Osteoblast (primary cell): Measurements from ENCODE around the gene HOXA9. TPM values are rescaled to one million over a fixed set of nuclear protein-coding genes. Genes with fewer than 3 reads are reported as not detected.

Source experiments
- DNase-seq: peaks from one replicate; pipeline ENCODE4 v3.0.0; 2011; ENCODE audit warnings: low spot score, mixed read lengths; ENCODE audit not compliant: insufficient read length; ENCODE audit errors: missing footprints
- H2AFZ ChIP-seq: 2 replicates; pipeline ENCODE4 v1.6.0; 2011; ENCODE audit warnings: mild to moderate bottlenecking, low read length
- H3K27ac ChIP-seq: 2 replicates; pipeline ENCODE4 v1.5.1; 2011; ENCODE audit warnings: mild to moderate bottlenecking, low read depth, low read length, moderate library complexity
- H3K27me3 ChIP-seq: 2 replicates; pipeline ENCODE4 v1.6.0; 2012; ENCODE audit warnings: mild to moderate bottlenecking, control low read depth, inconsistent platforms, low read length, moderate library complexity; ENCODE audit not compliant: insufficient read depth
- H3K36me3 ChIP-seq: 2 replicates; pipeline ENCODE4 v1.5.1; 2011; ENCODE audit warnings: mild to moderate bottlenecking, low read length, control low read depth, moderate library complexity; ENCODE audit not compliant: insufficient read depth
- H3K4me1 ChIP-seq: 2 replicates; pipeline ENCODE4 v1.5.1; 2011; ENCODE audit warnings: mild to moderate bottlenecking, low read length, control low read depth, moderate library complexity; ENCODE audit not compliant: insufficient read depth
- H3K4me2 ChIP-seq: 2 replicates; pipeline ENCODE4 v1.6.0; 2011; ENCODE audit warnings: mild to moderate bottlenecking, low read length; ENCODE audit not compliant: insufficient read depth
- H3K4me3 ChIP-seq: fragments of 200-600 bp; sonication (generic); 3 replicates; pipeline ENCODE4 v1.5.1; 2012; ENCODE audit warnings: mild to moderate bottlenecking, low read length, inconsistent platforms; ENCODE audit not compliant: insufficient read depth
- H3K79me2 ChIP-seq: 2 replicates; pipeline ENCODE4 v1.6.0; 2012; ENCODE audit warnings: mild to moderate bottlenecking, low read length, control low read depth, inconsistent platforms; ENCODE audit not compliant: insufficient read depth
- H3K9me3 ChIP-seq: 2 replicates; pipeline ENCODE4 v1.5.1; 2011; ENCODE audit warnings: low read depth, low read length, control low read depth
- H4K20me1 ChIP-seq: 2 replicates; pipeline ENCODE4 v1.6.0; 2012; ENCODE audit warnings: mild to moderate bottlenecking, low read length, control low read depth; ENCODE audit not compliant: insufficient read depth
- total RNA-seq: library from RNA; depleted of rRNA; stranded (reverse); fragments of >200 nt; gene quantifications from 2 replicates; pipeline ENCODE4 v1.2.3, GENCODE V29; 2012
- TF ChIP-seq, protein P1 (sequence below): IDR thresholded peaks from 2 replicates; pipeline ENCODE4 v1.5.1; 2011; ENCODE audit warnings: mild to moderate bottlenecking, low read depth, low read length, moderate library complexity; ENCODE audit errors: extremely low read depth

The HOXA9 gene
- total RNA-seq, 1 donor, result 19.5 TPM

DNA sequence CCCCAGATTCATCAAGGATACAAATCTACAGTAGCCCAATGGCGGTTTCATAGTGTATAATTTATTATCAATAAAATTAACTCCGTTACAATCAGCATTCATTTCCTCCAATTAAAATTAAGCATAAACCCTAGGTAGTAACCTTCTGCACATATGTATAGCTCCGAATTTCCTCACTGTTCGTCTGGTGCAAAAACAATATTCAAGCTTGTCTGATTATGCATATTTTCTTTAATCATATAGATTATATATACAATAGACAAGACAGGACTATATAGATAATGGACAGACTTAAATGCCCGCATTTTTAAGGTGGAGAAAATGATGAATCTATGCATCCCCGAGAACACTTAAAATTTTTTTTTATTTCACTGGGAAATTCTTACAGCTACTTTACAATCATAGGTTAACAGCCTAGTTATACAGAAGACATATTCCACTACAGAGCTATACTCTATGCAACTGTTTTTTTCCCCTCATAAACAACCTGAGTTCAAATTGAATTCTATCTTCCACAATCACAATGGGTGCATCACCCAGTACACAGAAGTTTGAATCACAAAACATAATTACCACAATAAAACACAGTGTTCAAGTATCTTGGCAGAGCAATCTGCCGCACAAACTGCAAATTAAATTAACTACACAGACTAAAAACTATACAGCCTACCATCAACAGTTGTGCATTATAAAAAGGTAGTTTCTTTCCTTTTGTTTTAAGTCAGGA lies 2.6 kb downstream of the HOXA9 start:
- Histone ChIP-seq H3K36me3 (peaks cover 13% of the 10 kb centered on the region), H3K4me3 (peak overlapping the region; percentile 75), H3K27ac (peak overlapping the region; percentile 95), H3K4me1 (peaks cover 21% of the 10 kb centered on the region), H3K4me2 (peak overlapping the region; percentile 99), H4K20me1 (peaks cover 17% of the 10 kb centered on the region), H3K27me3 (no peaks in the 10 kb centered on the region), H3K79me2 (peaks cover 76% of the 10 kb centered on the region), H2AFZ (no peak overlapping the region), H3K9me3 (no peaks in the 10 kb centered on the region)
- TF ChIP-seq, protein P1, sequence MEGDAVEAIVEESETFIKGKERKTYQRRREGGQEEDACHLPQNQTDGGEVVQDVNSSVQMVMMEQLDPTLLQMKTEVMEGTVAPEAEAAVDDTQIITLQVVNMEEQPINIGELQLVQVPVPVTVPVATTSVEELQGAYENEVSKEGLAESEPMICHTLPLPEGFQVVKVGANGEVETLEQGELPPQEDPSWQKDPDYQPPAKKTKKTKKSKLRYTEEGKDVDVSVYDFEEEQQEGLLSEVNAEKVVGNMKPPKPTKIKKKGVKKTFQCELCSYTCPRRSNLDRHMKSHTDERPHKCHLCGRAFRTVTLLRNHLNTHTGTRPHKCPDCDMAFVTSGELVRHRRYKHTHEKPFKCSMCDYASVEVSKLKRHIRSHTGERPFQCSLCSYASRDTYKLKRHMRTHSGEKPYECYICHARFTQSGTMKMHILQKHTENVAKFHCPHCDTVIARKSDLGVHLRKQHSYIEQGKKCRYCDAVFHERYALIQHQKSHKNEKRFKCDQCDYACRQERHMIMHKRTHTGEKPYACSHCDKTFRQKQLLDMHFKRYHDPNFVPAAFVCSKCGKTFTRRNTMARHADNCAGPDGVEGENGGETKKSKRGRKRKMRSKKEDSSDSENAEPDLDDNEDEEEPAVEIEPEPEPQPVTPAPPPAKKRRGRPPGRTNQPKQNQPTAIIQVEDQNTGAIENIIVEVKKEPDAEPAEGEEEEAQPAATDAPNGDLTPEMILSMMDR, result no peak
- no peak for DNase-seq

DNA sequence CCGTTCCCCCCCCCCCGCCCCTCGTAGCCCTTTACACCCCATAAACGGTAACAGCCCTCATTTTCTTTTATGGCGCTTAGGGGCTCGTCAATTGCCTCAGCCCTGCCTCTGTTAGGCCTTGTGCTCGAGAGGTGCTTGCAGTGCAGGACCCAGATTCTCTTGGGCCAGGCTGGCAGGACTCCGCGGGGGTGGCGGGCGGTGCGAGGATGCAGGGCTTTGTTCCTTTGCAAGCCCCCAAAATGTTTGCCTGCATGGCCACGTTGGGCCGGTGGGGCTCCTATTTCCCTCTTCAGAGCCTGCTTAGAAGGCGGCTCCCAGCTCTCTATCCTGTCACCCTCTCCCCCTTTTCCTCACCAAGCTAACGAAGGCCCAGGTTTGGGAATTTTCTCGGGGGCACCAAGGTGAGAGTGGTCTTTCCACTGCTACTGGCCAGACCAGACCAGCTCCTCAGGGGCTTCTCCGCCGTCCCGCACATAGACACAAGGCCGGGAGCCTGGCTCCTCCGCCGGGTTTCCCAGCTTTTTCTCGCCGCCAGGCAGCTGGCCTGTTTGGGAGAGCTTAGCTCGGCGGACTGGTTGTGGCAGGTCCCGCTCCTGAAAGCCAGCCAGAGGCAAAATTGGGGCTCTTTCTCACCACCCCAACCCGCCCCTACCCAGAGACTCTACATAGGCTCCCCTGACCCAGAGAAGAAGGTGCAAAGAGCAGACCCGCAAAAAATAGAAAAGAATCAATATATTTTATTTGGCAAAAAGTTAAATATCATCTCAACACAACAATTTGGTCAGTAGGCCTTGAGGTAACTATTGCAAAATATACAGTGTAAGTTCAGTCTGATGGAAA lies 3.4 kb downstream of the HOXA9 start:
- Histone ChIP-seq H4K20me1 (peaks cover 17% of the 10 kb centered on the region), H3K79me2 (peaks cover 68% of the 10 kb centered on the region), H3K4me2 (peak overlapping the region; percentile 99), H3K4me1 (peaks cover 13% of the 10 kb centered on the region), H3K27ac (peak overlapping the region; percentile 95), H2AFZ (no peak overlapping the region), H3K36me3 (peaks cover 12% of the 10 kb centered on the region), H3K4me3 (peak overlapping the region; percentile 75), H3K27me3 (no peaks in the 10 kb centered on the region), H3K9me3 (no peaks in the 10 kb centered on the region)
- DNase-seq, result peak; percentile 84
- TF ChIP-seq, protein P1, result no peak

DNA sequence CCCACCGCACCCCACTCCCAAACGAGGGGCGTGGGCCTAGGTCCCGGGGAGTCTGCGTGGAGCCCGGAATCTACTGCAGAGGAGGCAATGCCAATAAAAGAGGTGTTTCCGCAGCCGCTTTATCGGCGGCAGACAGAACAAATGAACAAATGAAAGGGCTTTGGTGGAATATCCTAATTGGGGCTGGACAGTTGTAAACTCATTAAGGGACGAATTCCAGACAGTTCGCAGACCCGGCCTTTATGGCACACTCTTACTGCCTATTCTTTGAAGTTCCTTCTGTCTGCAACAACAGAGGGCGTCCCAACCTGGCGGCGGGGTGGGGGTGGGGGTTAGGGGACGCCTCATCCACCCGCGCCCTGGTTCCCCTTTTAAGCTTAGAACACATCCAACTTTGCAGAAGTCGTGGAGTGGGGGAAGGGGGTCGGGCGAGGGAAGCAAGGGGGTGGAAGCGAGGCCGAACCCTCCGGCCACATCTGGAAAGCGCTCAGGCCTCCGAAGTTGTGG lies 4.1 kb downstream of the HOXA9 start:
- Histone ChIP-seq H2AFZ (peak overlapping the region; percentile 81), H3K36me3 (peaks cover 12% of the 10 kb centered on the region), H3K79me2 (peaks cover 61% of the 10 kb centered on the region), H4K20me1 (peaks cover 17% of the 10 kb centered on the region), H3K27me3 (no peaks in the 10 kb centered on the region), H3K4me2 (peak overlapping the region; percentile 99), H3K4me1 (peaks cover 8% of the 10 kb centered on the region), H3K27ac (peak overlapping the region; percentile 61), H3K9me3 (no peaks in the 10 kb centered on the region), H3K4me3 (peak overlapping the region; percentile 75)
- DNase-seq, result no peak
- TF ChIP-seq, protein P1, result peak; percentile 4
